H9 (cell line): ENCODE results near the gene SLC28A3. TPM values are rescaled to one million over a fixed set of nuclear protein-coding genes. Genes with fewer than 3 reads are reported as not detected.

Source experiments
- DNase-seq: peaks from one replicate; pipeline ENCODE4 v3.0.0-alpha.2; 2017
- H2AFZ ChIP-seq: one replicate; pipeline ENCODE4 v1.6.1; 2013; ENCODE audit warnings: mild to moderate bottlenecking, low read length, control low read depth, moderate library complexity
- H2AK5ac ChIP-seq: 2 replicates; pipeline ENCODE4 v1.6.1; 2013; ENCODE audit warnings: low read length, control low read depth, mixed read lengths; ENCODE audit not compliant: insufficient read length
- H2BK120ac ChIP-seq: one replicate; pipeline ENCODE4 v1.6.1; 2013; ENCODE audit warnings: low read depth, mild to moderate bottlenecking, low read length, control low read depth, inconsistent platforms; ENCODE audit not compliant: poor library complexity, severe bottlenecking
- H2BK12ac ChIP-seq: 2 replicates; pipeline ENCODE4 v1.6.1; 2013; ENCODE audit warnings: low read length, control low read depth, mixed read lengths, low read depth; ENCODE audit not compliant: insufficient read length
- H2BK15ac ChIP-seq: 2 replicates; pipeline ENCODE4 v1.6.1; 2013; ENCODE audit warnings: low read depth, low read length, control low read depth
- H2BK20ac ChIP-seq: one replicate; pipeline ENCODE4 v1.6.1; 2013; ENCODE audit warnings: low read depth, mild to moderate bottlenecking, low read length, control low read depth, inconsistent platforms; ENCODE audit not compliant: poor library complexity, severe bottlenecking
- H2BK5ac ChIP-seq: 2 replicates; pipeline ENCODE4 v1.6.1; 2013; ENCODE audit warnings: low read length, control low read depth, mixed read lengths; ENCODE audit not compliant: insufficient read length
- H3K14ac ChIP-seq: 2 replicates; pipeline ENCODE4 v1.6.1; 2013; ENCODE audit warnings: low read length, control low read depth; ENCODE audit not compliant: insufficient read depth
- H3K18ac ChIP-seq: 2 replicates; pipeline ENCODE4 v1.6.1; 2013; ENCODE audit warnings: low read depth, mild to moderate bottlenecking, mixed read lengths, low read length, control low read depth; ENCODE audit not compliant: insufficient read length
- H3K23ac ChIP-seq: 2 replicates; pipeline ENCODE4 v1.6.1; 2013; ENCODE audit warnings: low read length, control low read depth, mixed read lengths, low read depth; ENCODE audit not compliant: insufficient read length
- H3K23me2 ChIP-seq: 2 replicates; pipeline ENCODE4 v1.6.1; 2013; ENCODE audit warnings: low read depth, mild to moderate bottlenecking, mixed read lengths, low read length, control low read depth; ENCODE audit not compliant: insufficient read length, poor library complexity, severe bottlenecking
- H3K27ac ChIP-seq: 2 replicates; pipeline ENCODE4 v1.5.1; 2013; ENCODE audit warnings: low read length, control low read depth, mixed read lengths, low read depth; ENCODE audit not compliant: insufficient read length
- H3K27me3 ChIP-seq: 2 replicates; pipeline ENCODE4 v1.6.1; 2013; ENCODE audit warnings: low read length, control low read depth, inconsistent platforms; ENCODE audit not compliant: insufficient read depth
- H3K4ac ChIP-seq: 2 replicates; pipeline ENCODE4 v1.6.1; 2013; ENCODE audit warnings: low read depth, mild to moderate bottlenecking, control low read depth, inconsistent platforms, low read length, moderate library complexity
- H3K4me1 ChIP-seq: 2 replicates; pipeline ENCODE4 v1.6.1; 2013; ENCODE audit warnings: low read length, control low read depth, inconsistent platforms; ENCODE audit not compliant: insufficient read depth
- H3K4me2 ChIP-seq: 2 replicates; pipeline ENCODE4 v1.6.1; 2013; ENCODE audit warnings: low read length, control low read depth, mixed read lengths; ENCODE audit not compliant: insufficient read length, insufficient read depth
- H3K56ac ChIP-seq: 2 replicates; pipeline ENCODE4 v1.6.1; 2013; ENCODE audit warnings: low read depth, mild to moderate bottlenecking, mixed read lengths, low read length, control low read depth; ENCODE audit not compliant: insufficient read length
- H3K79me1 ChIP-seq: 2 replicates; pipeline ENCODE4 v1.6.1; 2013; ENCODE audit warnings: low read depth, mild to moderate bottlenecking, moderate library complexity, low read length, control low read depth, inconsistent platforms; ENCODE audit not compliant: insufficient read depth, poor library complexity, severe bottlenecking
- H3K79me2 ChIP-seq: 2 replicates; pipeline ENCODE4 v1.6.1; 2013; ENCODE audit warnings: low read length, control low read depth, inconsistent platforms; ENCODE audit not compliant: insufficient read depth
- H3K9ac ChIP-seq: 2 replicates; pipeline ENCODE4 v1.6.1; 2013; ENCODE audit warnings: low read length, control low read depth, mixed read lengths; ENCODE audit not compliant: insufficient read length; ENCODE audit errors: extremely low read depth
- H3K9me3 ChIP-seq: one replicate; pipeline ENCODE4 v1.6.1; 2013; ENCODE audit warnings: low read depth, low read length, inconsistent platforms; ENCODE audit not compliant: control insufficient read depth
- H3T11ph ChIP-seq: one replicate; pipeline ENCODE4 v1.6.1; 2013; ENCODE audit warnings: mild to moderate bottlenecking, low read length, control low read depth, inconsistent platforms
- H4K20me1 ChIP-seq: one replicate; pipeline ENCODE4 v1.6.1; 2013; ENCODE audit not compliant: control insufficient read depth, insufficient read length, insufficient read depth
- H4K5ac ChIP-seq: 2 replicates; pipeline ENCODE4 v1.6.1; 2013; ENCODE audit warnings: low read depth, mild to moderate bottlenecking, mixed read lengths, low read length, control low read depth; ENCODE audit not compliant: insufficient read length
- H4K8ac ChIP-seq: replicated peaks from 2 replicates; pipeline ENCODE4 v1.6.1; 2013; ENCODE audit warnings: low read length, control low read depth, mixed read lengths, low read depth; ENCODE audit not compliant: insufficient read length
- H4K91ac ChIP-seq: 2 replicates; pipeline ENCODE4 v1.6.1; 2013; ENCODE audit warnings: low read depth, mild to moderate bottlenecking, moderate library complexity, mixed read lengths, low read length, control low read depth; ENCODE audit not compliant: insufficient read length
- H3K27ac Mint-ChIP-seq, 3 experiments: 2 replicates in 2 of 3; 3 replicates in 1 of 3; pipeline ENCODE4 v1.8.0; 2020 to 2021; ENCODE audit warnings: mixed read lengths in 3 of 3, mild to moderate bottlenecking in 1 of 3, moderate library complexity in 1 of 3
- H3K27me3 Mint-ChIP-seq: 2 replicates; pipeline ENCODE4 v1.8.0; 2021; ENCODE audit warnings: low read depth, mild to moderate bottlenecking, moderate library complexity, mixed read lengths
- H3K36me3 Mint-ChIP-seq, 3 experiments: 2 replicates in 2 of 3; 3 replicates in 1 of 3; pipeline ENCODE4 v1.8.0; 2020 to 2021; ENCODE audit warnings: low read depth in 3 of 3, mixed read lengths in 3 of 3; ENCODE audit not compliant: insufficient read depth in 1 of 3
- H3K4me1 Mint-ChIP-seq, 2 experiments: 2 replicates each; pipeline ENCODE4 v1.8.0; 2020; ENCODE audit warnings: mixed read lengths in 2 of 2
- H3K4me3 Mint-ChIP-seq, 2 experiments: 2 replicates in 1 of 2; 3 replicates in 1 of 2; pipeline ENCODE4 v1.8.0; 2020 to 2021; ENCODE audit warnings: mild to moderate bottlenecking in 2 of 2, mixed read lengths in 2 of 2, moderate library complexity in 1 of 2
- H3K9me3 Mint-ChIP-seq, 2 experiments: 2 replicates in 1 of 2; 3 replicates in 1 of 2; pipeline ENCODE4 v1.8.0; 2020; ENCODE audit warnings: mild to moderate bottlenecking in 2 of 2, mixed read lengths in 2 of 2, moderate library complexity in 1 of 2
- WGBS: extraction: QIAGEN DNeasy Blood & Tissue Kit; methylation state at CpG from one replicate; pipeline ENCODE4 v1.1.7; 2013; ENCODE audit warnings: missing lambda C conversion rate, low lambda C conversion rate, mixed read lengths; ENCODE audit not compliant: insufficient read length; ENCODE audit errors: extremely low coverage; 5-methylcytosine and 5-hydroxymethylcytosine counted together
- total RNA-seq: library from RNA; stranded (reverse); gene quantifications from 2 replicates; pipeline ENCODE4 v1.2.1, GENCODE V29; 2021
- TF ChIP-seq, protein P1 (sequence below): fragments of 200-600 bp; sonication (generic); conservative IDR thresholded peaks from 3 replicates; pipeline ENCODE4 v1.8.0; 2021; ENCODE audit warnings: antibody characterized with exemption, mild to moderate bottlenecking

Gene SLC28A3
- total RNA-seq, 1 experiment from 2014 or later: not detected

DNA sequence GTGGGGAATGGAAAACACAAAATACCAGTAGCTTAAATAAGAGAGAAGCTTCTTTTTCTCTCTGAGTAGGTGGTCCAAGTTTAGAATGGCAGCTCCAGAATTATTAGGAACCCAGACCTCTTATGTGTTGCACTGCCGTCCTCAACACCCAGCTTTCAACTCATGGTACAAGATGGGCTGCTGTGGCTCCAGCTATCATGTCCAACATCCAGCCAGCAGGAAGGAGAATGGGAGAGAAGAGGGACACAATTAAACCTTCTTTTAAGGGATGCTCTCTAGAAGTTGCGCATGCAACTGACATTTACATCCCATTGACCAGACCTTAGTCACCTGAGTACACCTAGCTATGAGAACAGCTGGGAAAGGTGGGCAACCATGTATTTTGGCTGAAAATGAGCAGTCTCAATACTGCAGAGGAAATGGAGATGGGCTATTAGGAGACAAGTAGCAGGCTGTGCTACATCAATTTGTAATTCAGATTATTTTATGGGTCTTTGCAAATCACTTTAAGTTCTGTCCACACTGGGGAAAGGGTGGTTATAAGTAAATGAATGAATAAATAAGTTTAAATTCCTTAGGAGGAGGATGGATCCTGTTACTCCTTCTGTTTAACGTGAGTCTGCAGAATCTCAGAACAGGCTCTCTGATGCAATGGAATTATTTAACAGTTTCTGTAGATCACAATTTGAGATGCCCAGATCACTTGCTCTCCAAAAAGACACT is 76.1 kb downstream of the SLC28A3 start:
- Histone ChIP-seq H4K91ac (no peak overlapping the region), H3K23ac (no peak overlapping the region), H3K14ac (no peak overlapping the region), H2AK5ac (no peak overlapping the region), H4K8ac (no peak overlapping the region), H2AFZ (no peak overlapping the region), H3K4me2 (no peak overlapping the region), H2BK20ac (no peak overlapping the region), H2BK12ac (no peak overlapping the region), H3K4ac (no peak overlapping the region), H3K27ac (no peak overlapping the region), H2BK5ac (no peak overlapping the region), H3K79me1 (no peaks in the 10 kb centered on the region), H2BK15ac (no peak overlapping the region), H4K5ac (no peak overlapping the region), H3K79me2 (no peaks in the 10 kb centered on the region), H3K56ac (no peak overlapping the region), H2BK120ac (no peak overlapping the region), H3K23me2 (no peaks in the 10 kb centered on the region), H3K9ac (no peak overlapping the region), H3K27me3 (no peaks in the 10 kb centered on the region), H3K4me1 (no peaks in the 10 kb centered on the region), H4K20me1 (no peaks in the 10 kb centered on the region), H3T11ph (no peak overlapping the region), H3K9me3 (no peaks in the 10 kb centered on the region), H3K18ac (no peak overlapping the region)
- Mint-ChIP-seq H3K4me3 (no peak overlapping the region), H3K36me3 (no peaks in the 10 kb centered on the region), H3K9me3 (no peaks in the 10 kb centered on the region), H3K4me1 (no peaks in the 10 kb centered on the region), H3K27me3 (peaks cover 14% of the 10 kb centered on the region), H3K27ac (no peak overlapping the region)
- no peak for DNase-seq
- no CpG with 5 or more reads among the region's 3 CpGs for WGBS
- TF ChIP-seq, protein P1, sequence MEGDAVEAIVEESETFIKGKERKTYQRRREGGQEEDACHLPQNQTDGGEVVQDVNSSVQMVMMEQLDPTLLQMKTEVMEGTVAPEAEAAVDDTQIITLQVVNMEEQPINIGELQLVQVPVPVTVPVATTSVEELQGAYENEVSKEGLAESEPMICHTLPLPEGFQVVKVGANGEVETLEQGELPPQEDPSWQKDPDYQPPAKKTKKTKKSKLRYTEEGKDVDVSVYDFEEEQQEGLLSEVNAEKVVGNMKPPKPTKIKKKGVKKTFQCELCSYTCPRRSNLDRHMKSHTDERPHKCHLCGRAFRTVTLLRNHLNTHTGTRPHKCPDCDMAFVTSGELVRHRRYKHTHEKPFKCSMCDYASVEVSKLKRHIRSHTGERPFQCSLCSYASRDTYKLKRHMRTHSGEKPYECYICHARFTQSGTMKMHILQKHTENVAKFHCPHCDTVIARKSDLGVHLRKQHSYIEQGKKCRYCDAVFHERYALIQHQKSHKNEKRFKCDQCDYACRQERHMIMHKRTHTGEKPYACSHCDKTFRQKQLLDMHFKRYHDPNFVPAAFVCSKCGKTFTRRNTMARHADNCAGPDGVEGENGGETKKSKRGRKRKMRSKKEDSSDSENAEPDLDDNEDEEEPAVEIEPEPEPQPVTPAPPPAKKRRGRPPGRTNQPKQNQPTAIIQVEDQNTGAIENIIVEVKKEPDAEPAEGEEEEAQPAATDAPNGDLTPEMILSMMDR: no peak
